ENCODE measurements around the gene SEMA3F. TPM values are rescaled to one million over a fixed set of nuclear protein-coding genes. Genes with fewer than 3 reads are reported as not detected.

The SEMA3F gene
- total and polyA plus RNA-seq, 10 of the 15 experiments (the other 5 are each of a cell fraction or from before 2014, with no cell fraction given): 0.08 to 0.28 (median 0.12) TPM; not detected in 6

- no TSS peak for BruUV-seq (replicated peaks)
- ATAC-seq (peak; percentile 40), DNase-seq (ENCODE audit: low read depth, low spot score) (no peak), FAIRE-seq (no peak)
- Histone ChIP-seq H3K79me2 (ENCODE audit: control insufficient read depth, insufficient read depth, low read length) (no peaks in the 10 kb centered on the region), H4K20me1 (ENCODE audit: control insufficient read depth, insufficient read depth) (no peaks in the 10 kb centered on the region), H3K9me3 (replicated peaks; ENCODE audit: control insufficient read depth, insufficient read depth, low read length) (no peaks in the 10 kb centered on the region), H3K27ac (ENCODE audit: control insufficient read depth, insufficient read depth) (no peak overlapping the region), H3K9ac (ENCODE audit: control insufficient read depth, insufficient read depth, low read length) (no peak overlapping the region), H3K4me2 (ENCODE audit: control insufficient read depth, insufficient read depth) (no peak overlapping the region), H3K4me1 (ENCODE audit: control insufficient read depth, insufficient read depth, low read length) (no peaks in the 10 kb centered on the region), H3K36me3 (ENCODE audit: control insufficient read depth in 2 of 2, insufficient read depth in 2 of 2, low read length in 1 of 2) (no peaks in the 10 kb centered on the region), H3K27me3 (replicated peaks in 1 of 2; ENCODE audit: control insufficient read depth in 2 of 2, insufficient read depth in 2 of 2, low read length in 1 of 2) (peaks cover 18 to 22% of the 10 kb centered on the region in 2 experiments), H2AFZ (ENCODE audit: control insufficient read depth, low read depth, low read length) (no peak overlapping the region), H3K4me3 (no peak overlapping the region)
- in situ Hi-C loops (cut with MboI) (no loop called here), intact Hi-C loops (cut with micrococcal nuclease; ENCODE audit: unreplicated experiment) (no loop called here)
- WGBS (ENCODE audit: insufficient coverage, insufficient replicate concordance, low lambda C conversion rate, missing lambda C conversion rate): 7% methylated on average over 10 of the region's 10 CpGs
- RAD21 ChIA-PET (ENCODE audit: unreplicated experiment): no interaction called here
- CTCF ChIA-PET: no interaction called here
- TF ChIP-seq LARP7 (IDR thresholded peaks at IDR 0.05): no peak
- TF ChIP-seq DPF2 (IDR thresholded peaks at IDR 0.05): no peak
- TF ChIP-seq HDGF (IDR thresholded peaks at IDR 0.05): no peak
- TF ChIP-seq, protein P1, sequence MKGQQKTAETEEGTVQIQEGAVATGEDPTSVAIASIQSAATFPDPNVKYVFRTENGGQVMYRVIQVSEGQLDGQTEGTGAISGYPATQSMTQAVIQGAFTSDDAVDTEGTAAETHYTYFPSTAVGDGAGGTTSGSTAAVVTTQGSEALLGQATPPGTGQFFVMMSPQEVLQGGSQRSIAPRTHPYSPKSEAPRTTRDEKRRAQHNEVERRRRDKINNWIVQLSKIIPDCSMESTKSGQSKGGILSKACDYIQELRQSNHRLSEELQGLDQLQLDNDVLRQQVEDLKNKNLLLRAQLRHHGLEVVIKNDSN (IDR thresholded peaks at IDR 0.05; ENCODE audit: borderline replicate concordance, extremely low read length, insufficient read depth, low read depth, low read length): no peak
- TF ChIP-seq ZNF217 (IDR thresholded peaks at IDR 0.05): no peak
- no peak for TF ChIP-seq STAT1 (conservative IDR thresholded peaks at IDR 0.05)
- TF ChIP-seq BCLAF1 (IDR thresholded peaks at IDR 0.05): no peak
- POLR2A ChIA-PET: interaction anchor here (1.1 kb wide), 1 partner anchor 9 kb away, joined by 3 read pairs; no protein-coding TSS in a partner anchor
- SMC1A ChIA-PET (ENCODE audit: uncharacterized antibody, unreplicated experiment): interaction anchor here (1.3 kb wide), 1 partner anchor 24 kb away, joined by 4 read pairs; no protein-coding TSS in a partner anchor
These were observed 46.6 kb downstream of the SEMA3F start for GRCh38 chr3:50201573-50202315.
